Liver (tissue), 9 donors: ENCODE data around the gene PPP1R1A. TPM values are rescaled to one million over a fixed set of nuclear protein-coding genes. Genes with fewer than 3 reads are reported as not detected.

Source experiments
- DNase-seq: peaks from one replicate; pipeline ENCODE4 v3.0.0-alpha.2; 2017; ENCODE audit warnings: low spot score
- H3K27ac ChIP-seq, 2 donors: one replicate each; pipeline ENCODE4 v1.7.0; 2013; ENCODE audit warnings: inconsistent platforms in 2 of 2, low read length in 2 of 2, control low read depth in 1 of 2, low read depth in 1 of 2, mild to moderate bottlenecking in 1 of 2
- H3K27me3 ChIP-seq, 4 donors: one replicate each; pipeline versions ENCODE4 v1.6.1 to v1.7.0; 2013; ENCODE audit warnings: low read length in 3 of 4, inconsistent platforms in 1 of 4, mild to moderate bottlenecking in 1 of 4, moderate library complexity in 1 of 4; ENCODE audit not compliant: control insufficient read depth in 4 of 4, insufficient read depth in 4 of 4
- H3K36me3 ChIP-seq, 4 donors: one replicate each; pipeline versions ENCODE4 v1.6.1 to v1.7.0; 2013; ENCODE audit warnings: low read length in 3 of 4, mild to moderate bottlenecking in 3 of 4, low read depth in 1 of 4, moderate library complexity in 1 of 4; ENCODE audit not compliant: control insufficient read depth in 4 of 4, insufficient read depth in 3 of 4
- H3K4me1 ChIP-seq, 4 donors: one replicate each; pipeline versions ENCODE4 v1.6.1 to v1.7.0; 2013; ENCODE audit warnings: low read length in 3 of 4, mild to moderate bottlenecking in 3 of 4, moderate library complexity in 1 of 4; ENCODE audit not compliant: control insufficient read depth in 4 of 4, insufficient read depth in 4 of 4
- H3K4me3 ChIP-seq, 3 donors: one replicate each; pipeline versions ENCODE4 v1.6.1 to v1.7.0; 2013; ENCODE audit warnings: low read length in 3 of 3, control low read depth in 1 of 3, low read depth in 1 of 3, mild to moderate bottlenecking in 1 of 3
- H3K9ac ChIP-seq, 2 donors: one replicate each; pipeline ENCODE4 v1.7.0; 2013; ENCODE audit warnings: low read length in 2 of 2, mild to moderate bottlenecking in 2 of 2, moderate library complexity in 2 of 2, control low read depth in 1 of 2, low read depth in 1 of 2
- H3K9me3 ChIP-seq, 4 donors: one replicate each; pipeline versions ENCODE4 v1.6.1 to v1.7.0; 2013; ENCODE audit warnings: low read length in 3 of 4; ENCODE audit not compliant: control insufficient read depth in 4 of 4
- ATF3 ChIP-seq: IDR thresholded peaks from 2 replicates; pipeline ENCODE4 v1.6.1; 2016; ENCODE audit warnings: antibody characterized with exemption
- CTCF ChIP-seq: fragments of 150-350 bp; IDR thresholded peaks from 2 replicates; pipeline ENCODE4 v1.5.1; 2017; ENCODE audit warnings: improper control_type of control experiment, low read depth, low read length; ENCODE audit not compliant: missing input control
- EGR1 ChIP-seq, 2 donors: IDR thresholded peaks; 2 replicates each; pipeline ENCODE4 v1.6.1; 2016 to 2018; ENCODE audit warnings: antibody characterized with exemption in 2 of 2, low read depth in 2 of 2
- FOXA1 ChIP-seq: IDR thresholded peaks from 2 replicates; pipeline ENCODE4 v1.6.1; 2016; ENCODE audit warnings: antibody characterized with exemption
- FOXA2 ChIP-seq: IDR thresholded peaks from 2 replicates; pipeline ENCODE4 v1.6.1; 2016; ENCODE audit warnings: antibody characterized with exemption
- GABPA ChIP-seq, 2 donors: IDR thresholded peaks in 1 of 2; conservative IDR thresholded peaks in 1 of 2; 2 replicates each; pipeline ENCODE4 v1.6.1; 2016; ENCODE audit warnings: antibody characterized with exemption in 2 of 2, mild to moderate bottlenecking in 1 of 2, moderate library complexity in 1 of 2
- HNF4A ChIP-seq, 2 donors: conservative IDR thresholded peaks; 2 replicates each; pipeline ENCODE4 v1.6.1; 2016; ENCODE audit warnings: antibody characterized with exemption in 2 of 2, mild to moderate bottlenecking in 2 of 2
- HNF4G ChIP-seq: IDR thresholded peaks from 2 replicates; pipeline ENCODE4 v1.6.1; 2016; ENCODE audit warnings: antibody characterized with exemption
- JUND ChIP-seq, 2 donors: IDR thresholded peaks; 2 replicates each; pipeline ENCODE4 v1.6.1; 2016; ENCODE audit warnings: antibody characterized with exemption in 2 of 2
- MAX ChIP-seq: IDR thresholded peaks from 2 replicates; pipeline ENCODE4 v1.6.1; 2016; ENCODE audit warnings: antibody characterized with exemption
- NR2F2 ChIP-seq: IDR thresholded peaks from 2 replicates; pipeline ENCODE4 v1.6.1; 2016; ENCODE audit warnings: antibody characterized with exemption
- RAD21 ChIP-seq, 2 donors: IDR thresholded peaks; 2 replicates each; pipeline ENCODE4 v1.6.1; 2016; ENCODE audit warnings: antibody characterized with exemption in 2 of 2, mild to moderate bottlenecking in 2 of 2
- REST ChIP-seq: IDR thresholded peaks from 2 replicates; pipeline ENCODE4 v1.6.1; 2016; ENCODE audit warnings: antibody characterized with exemption, mild to moderate bottlenecking
- RXRA ChIP-seq, 2 donors: IDR thresholded peaks; 2 replicates each; pipeline ENCODE4 v1.6.1; 2017 to 2018; ENCODE audit warnings: antibody characterized with exemption in 2 of 2, mild to moderate bottlenecking in 1 of 2
- SP1 ChIP-seq: IDR thresholded peaks from 2 replicates; pipeline ENCODE4 v1.6.1; 2018; ENCODE audit warnings: antibody characterized with exemption, mild to moderate bottlenecking
- TAF1 ChIP-seq: conservative IDR thresholded peaks from 2 replicates; pipeline ENCODE4 v1.6.1; 2016; ENCODE audit warnings: antibody characterized with exemption, mild to moderate bottlenecking
- YY1 ChIP-seq: IDR thresholded peaks from 2 replicates; pipeline ENCODE4 v1.6.1; 2016; ENCODE audit warnings: antibody characterized with exemption, mild to moderate bottlenecking
- WGBS: extraction: QIAGEN DNeasy Blood & Tissue Kit; methylation state at CpG from one replicate; pipeline ENCODE4 v1.1.7; 2013; 5-methylcytosine and 5-hydroxymethylcytosine counted together
- polyA plus RNA-seq, 2 donors: library from polyadenylated mRNA; stranded (reverse) in 1 of 2; unstranded in 1 of 2; fragments of 200-250 nt in 1 of 2; fragments of >200 nt in 1 of 2; fragmentation: Nextera tagmentation in 1 of 2; extraction: Ambion mirVana in 1 of 2; gene quantifications; one replicate each; pipeline versions ENCODE4 v1.2.1 to v1.2.3, GENCODE V29; 2013 to 2015
- total RNA-seq, 2 donors: library from RNA; depleted of rRNA; stranded (reverse); fragments of >200 nt; gene quantifications; one replicate each; pipeline ENCODE4 v1.2.3, GENCODE V29; 2014
- TF ChIP-seq, protein P1 (sequence below): IDR thresholded peaks from 2 replicates; pipeline ENCODE4 v1.6.1; 2016; ENCODE audit warnings: antibody characterized with exemption
- donor health status: healthy.
- donor health status: healthy.
- donor health status: healthy.
- donor health status: healthy.
- donor health status: healthy.

PPP1R1A gene
- total and polyA plus RNA-seq, 4 donors, result 8.1 to 182 (median 43.8) TPM

- H3K27ac ChIP-seq, result no peak overlapping the region
- no peaks in the 10 kb centered on the region for H3K9me3 ChIP-seq
- H3K4me1 ChIP-seq, result peaks cover 3 to 9% (median 5%) of the 10 kb centered on the region in 4 donors
- H3K36me3 ChIP-seq, result peaks cover 0 to 2% (median 0%) of the 10 kb centered on the region in 4 donors
- TF ChIP-seq FOXA1, result no peak
- TF ChIP-seq MAX, result no peak
- TF ChIP-seq SP1, result no peak
- TF ChIP-seq HNF4G, result no peak
- TF ChIP-seq YY1, result no peak
- TF ChIP-seq NR2F2, result no peak
- no peak for TF ChIP-seq EGR1 (IDR thresholded peaks at IDR 0.05; ENCODE audit: low read depth in 2 of 2)
- TF ChIP-seq CTCF, result no peak
- no peak for TF ChIP-seq FOXA2
- TF ChIP-seq JUND (IDR thresholded peaks at IDR 0.05), result no peak
- TF ChIP-seq REST, result no peak
- TF ChIP-seq GABPA (IDR thresholded peaks at IDR 0.05 in 1 of 2, conservative IDR thresholded peaks at IDR 0.05 in 1 of 2), result no peak
- TF ChIP-seq ATF3, result no peak
- no peak for TF ChIP-seq TAF1
- TF ChIP-seq, protein P1, sequence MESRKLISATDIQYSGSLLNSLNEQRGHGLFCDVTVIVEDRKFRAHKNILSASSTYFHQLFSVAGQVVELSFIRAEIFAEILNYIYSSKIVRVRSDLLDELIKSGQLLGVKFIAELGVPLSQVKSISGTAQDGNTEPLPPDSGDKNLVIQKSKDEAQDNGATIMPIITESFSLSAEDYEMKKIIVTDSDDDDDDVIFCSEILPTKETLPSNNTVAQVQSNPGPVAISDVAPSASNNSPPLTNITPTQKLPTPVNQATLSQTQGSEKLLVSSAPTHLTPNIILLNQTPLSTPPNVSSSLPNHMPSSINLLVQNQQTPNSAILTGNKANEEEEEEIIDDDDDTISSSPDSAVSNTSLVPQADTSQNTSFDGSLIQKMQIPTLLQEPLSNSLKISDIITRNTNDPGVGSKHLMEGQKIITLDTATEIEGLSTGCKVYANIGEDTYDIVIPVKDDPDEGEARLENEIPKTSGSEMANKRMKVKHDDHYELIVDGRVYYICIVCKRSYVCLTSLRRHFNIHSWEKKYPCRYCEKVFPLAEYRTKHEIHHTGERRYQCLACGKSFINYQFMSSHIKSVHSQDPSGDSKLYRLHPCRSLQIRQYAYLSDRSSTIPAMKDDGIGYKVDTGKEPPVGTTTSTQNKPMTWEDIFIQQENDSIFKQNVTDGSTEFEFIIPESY, result no peak
- no peak for TF ChIP-seq RAD21 (IDR thresholded peaks at IDR 0.05)
- no peak for TF ChIP-seq RXRA (IDR thresholded peaks at IDR 0.05)
- no peak for TF ChIP-seq HNF4A (conservative IDR thresholded peaks at IDR 0.05)
- DNase-seq, result no peak
- H3K4me3 ChIP-seq, result no peak overlapping the region
- WGBS, result 95% methylated on average over 7 of the region's 7 CpGs
- no peak overlapping the region for H3K9ac ChIP-seq
- H3K27me3 ChIP-seq, result no peaks in the 10 kb centered on the region
Observed at GRCh38 chr12:54544743-54545142, 43.7 kb downstream of the PPP1R1A start.
